ENCODE data around the gene KIAA1671.
A peak's percentile ranks its signal among the peaks of the same experiment; 100 is the strongest.

Gene KIAA1671

DNA sequence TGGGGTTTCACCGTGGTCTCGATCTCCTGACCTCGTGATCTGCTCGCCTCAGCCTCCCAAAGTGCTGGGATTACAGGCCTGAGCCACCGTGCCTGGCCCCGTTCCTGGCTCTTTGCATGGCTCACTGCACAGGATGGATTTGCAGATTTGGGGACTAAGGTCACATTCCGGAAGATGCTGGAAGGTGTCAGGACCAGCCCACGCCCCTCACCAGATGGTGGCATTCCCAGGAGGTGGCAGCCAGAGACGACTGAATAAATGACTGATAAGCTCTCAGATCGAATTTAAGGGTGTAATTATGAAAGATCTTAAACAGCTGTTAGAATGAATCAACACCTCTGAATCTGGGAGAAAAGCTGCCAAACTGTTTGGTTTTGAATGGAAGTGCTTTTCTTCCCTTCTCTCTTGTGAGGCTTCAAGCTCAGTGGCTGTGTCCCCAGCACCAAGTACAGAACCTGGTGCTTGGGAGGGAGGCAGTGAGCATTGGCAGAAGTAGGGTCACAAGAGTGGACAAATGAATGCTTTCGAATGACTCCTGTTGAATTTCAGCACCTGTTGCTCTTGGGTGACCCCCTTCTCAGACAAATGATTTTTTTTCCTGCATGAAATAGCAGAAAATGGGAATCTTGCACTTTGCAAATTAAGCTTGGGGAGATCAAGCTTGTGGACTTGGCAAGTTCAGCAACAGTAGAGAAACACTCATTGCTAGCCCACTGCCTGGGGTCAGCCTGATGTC is 69.6 kb downstream of the KIAA1671 start:
- Histone ChIP-seq H3K9me3 (no peaks in the 10 kb centered on the region), H3K36me3 (replicated peaks) (no peaks in the 10 kb centered on the region), H3K4me3 (no peak overlapping the region), H3K4me1 (peaks cover 14% of the 10 kb centered on the region), H3K27me3 (ENCODE audit: low read depth) (no peaks in the 10 kb centered on the region)
- in situ Hi-C loops (cut with MboI; ENCODE audit: low sequenced_read_pairs) = no loop called here
- DNase-seq (ENCODE audit: low spot score in 2 of 2) = no peak

DNA sequence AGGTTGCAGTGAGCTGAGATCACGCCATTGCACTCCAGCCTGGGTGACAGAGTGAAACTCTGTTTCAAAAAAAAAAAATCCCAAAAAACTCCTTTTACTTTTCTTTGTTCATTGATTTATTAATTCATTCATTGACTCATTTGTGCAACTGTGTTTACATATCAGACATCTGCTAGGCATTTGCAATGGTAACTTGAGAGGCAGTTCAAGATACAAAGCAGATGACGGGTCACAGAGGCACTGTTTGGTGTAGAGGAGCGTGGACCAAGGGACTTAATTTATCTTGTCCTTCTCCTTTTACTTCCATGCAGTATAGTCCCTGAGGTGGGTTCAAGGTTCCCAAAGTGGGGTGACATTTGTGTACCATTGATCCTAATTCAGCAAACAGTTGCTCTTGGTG is 71.4 kb downstream of the KIAA1671 start:
- Histone ChIP-seq H3K4me3 (no peak overlapping the region), H3K36me3 (replicated peaks) (peaks cover 3% of the 10 kb centered on the region; the same call in 1 of the 2 replicates), H3K9me3 (no peaks in the 10 kb centered on the region), H3K27me3 (ENCODE audit: low read depth) (no peaks in the 10 kb centered on the region), H3K4me1 (peaks cover 14% of the 10 kb centered on the region)
- DNase-seq (ENCODE audit: low spot score in 2 of 2) = no peak
- in situ Hi-C loops (cut with MboI; ENCODE audit: low sequenced_read_pairs) = no loop called here

DNA sequence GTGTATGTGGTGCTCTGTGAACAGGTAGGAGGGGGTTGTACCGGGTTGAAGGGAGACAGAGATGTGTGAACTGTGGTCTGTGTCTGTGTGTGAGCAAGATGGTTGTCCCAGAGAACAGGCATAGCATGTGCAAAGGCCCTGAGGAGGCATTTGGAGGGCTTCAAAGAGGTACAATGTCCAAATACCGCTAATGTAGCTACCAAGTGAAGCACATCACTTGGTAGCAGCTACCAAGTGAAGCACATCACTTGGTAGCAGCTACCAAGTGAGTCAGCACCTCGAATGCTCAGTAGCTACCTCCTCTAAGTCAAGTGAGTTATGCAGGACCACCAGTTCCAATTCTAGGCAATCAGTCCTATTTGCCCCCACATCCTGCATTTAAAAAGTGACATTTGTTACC is 72.4 kb downstream of the KIAA1671 start:
- peaks cover 10% of the 10 kb centered on the region for H3K4me1 ChIP-seq
- H3K9me3 ChIP-seq = no peaks in the 10 kb centered on the region
- in situ Hi-C loops (cut with MboI; ENCODE audit: low sequenced_read_pairs) = loop anchor here (5.0 kb wide), 1 partner anchor 73 kb away; the partner anchor contains the start of gene KIAA1671
- no peaks in the 10 kb centered on the region for H3K27me3 ChIP-seq (ENCODE audit: low read depth)
- H3K36me3 ChIP-seq (replicated peaks) = peaks cover 3% of the 10 kb centered on the region; the same call in 1 of the 2 replicates
- no peak overlapping the region for H3K4me3 ChIP-seq
- no peak for DNase-seq (ENCODE audit: low spot score in 2 of 2)

DNA sequence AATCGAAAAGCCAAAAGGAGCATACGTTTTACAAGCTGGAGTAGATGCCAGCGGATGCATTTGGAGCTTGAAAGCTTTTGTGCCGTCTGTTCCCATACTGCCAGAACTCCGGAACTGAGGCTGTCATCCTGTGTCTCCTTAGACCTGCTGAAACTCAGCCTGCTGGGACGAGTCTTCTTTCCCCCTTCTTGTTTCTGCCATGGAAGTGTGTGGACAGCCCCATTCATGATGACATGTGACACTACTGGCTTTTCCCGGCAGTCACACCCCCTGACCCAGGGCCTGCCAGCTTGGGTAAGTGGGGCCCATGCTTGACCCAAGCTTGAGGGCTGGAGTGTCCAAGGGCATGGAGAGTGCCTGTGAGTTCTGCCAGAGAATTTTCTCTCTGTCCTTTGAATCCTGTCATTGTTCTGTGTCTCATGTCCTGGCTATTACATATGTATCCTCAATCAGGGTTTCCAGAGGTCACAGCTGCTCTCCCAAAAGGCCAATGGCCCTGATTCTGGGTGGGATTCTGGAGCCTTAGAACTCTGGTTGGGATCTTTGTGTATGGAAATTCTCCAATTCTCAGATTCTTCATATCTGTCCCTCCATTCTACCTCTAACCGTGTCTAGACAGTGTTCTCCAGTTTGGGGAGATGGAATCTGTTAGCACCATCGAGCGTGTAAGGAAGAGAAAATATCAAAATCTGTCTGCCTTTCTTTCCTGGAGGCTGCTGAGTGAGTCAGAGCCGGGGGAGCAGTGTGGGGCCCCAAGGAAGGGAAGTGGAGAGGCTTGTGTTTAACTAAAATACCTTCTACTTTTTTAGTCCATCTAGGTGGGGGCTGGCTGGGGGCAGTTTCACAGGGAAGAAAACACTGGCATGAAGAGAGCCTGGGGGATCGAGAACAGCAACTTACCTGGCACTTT is 73.2 kb downstream of the KIAA1671 start:
- in situ Hi-C loops (cut with MboI; ENCODE audit: low sequenced_read_pairs) = loop anchor here (5.0 kb wide), 1 partner anchor 73 kb away; the partner anchor contains the start of gene KIAA1671
- peaks cover 10% of the 10 kb centered on the region for H3K4me1 ChIP-seq

DNA sequence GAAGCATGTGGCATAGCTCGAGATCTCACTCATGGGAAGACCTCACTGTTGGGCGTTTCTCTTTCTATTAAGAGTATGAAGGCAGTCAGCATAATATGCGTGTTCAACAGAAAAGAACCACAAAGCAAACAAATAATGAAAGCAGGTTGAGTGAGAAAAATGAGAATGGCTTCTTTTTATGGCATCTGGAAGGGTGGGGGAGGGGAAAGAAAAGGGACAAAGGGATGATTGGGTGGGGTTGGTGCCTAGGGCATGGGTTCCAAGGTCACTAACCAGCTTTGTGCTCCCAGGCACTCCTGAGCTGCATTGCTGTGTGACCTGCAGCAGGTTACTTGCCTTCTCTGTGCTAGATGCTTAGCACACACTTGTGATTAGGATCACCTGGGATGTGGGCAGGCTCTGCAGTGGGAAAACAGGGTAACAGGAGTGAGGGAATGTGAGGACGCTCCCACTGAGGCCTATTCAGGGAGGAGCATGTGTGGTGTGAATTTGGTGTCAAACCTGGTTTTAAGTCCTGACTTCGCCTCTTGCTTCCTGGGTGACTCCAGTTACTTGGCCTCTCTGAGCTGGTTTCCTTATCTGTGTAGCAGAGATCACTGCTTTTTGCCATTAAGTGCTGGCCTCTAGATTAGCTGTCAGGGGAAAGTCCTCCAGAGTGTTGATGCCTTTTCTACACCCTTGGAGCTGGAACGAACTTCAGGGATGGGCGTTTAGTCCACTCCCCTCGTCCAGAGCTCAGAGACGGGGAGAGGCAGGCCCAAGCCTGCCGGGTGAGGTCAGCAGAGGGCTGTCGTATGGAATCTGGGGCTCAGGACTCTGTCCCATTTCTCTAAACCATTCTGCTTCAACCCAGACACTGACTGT is 74.8 kb downstream of the KIAA1671 start:
- in situ Hi-C loops (cut with MboI; ENCODE audit: low sequenced_read_pairs) = loop anchor here (5.0 kb wide), 1 partner anchor 75 kb away; the partner anchor contains the start of gene KIAA1671
- peak; percentile 31 to 52 for DNase-seq (ENCODE audit: low spot score in 2 of 2)

More for the DNA sequence above, 73.2 kb downstream of the KIAA1671 start:
- no peaks in the 10 kb centered on the region for H3K27me3 ChIP-seq (ENCODE audit: low read depth)
- H3K36me3 ChIP-seq (replicated peaks) = peaks cover 3% of the 10 kb centered on the region; the same call in 1 of the 2 replicates
- H3K4me3 ChIP-seq = no peak overlapping the region
- no peaks in the 10 kb centered on the region for H3K9me3 ChIP-seq
- no peak for DNase-seq (ENCODE audit: low spot score in 2 of 2)

DNA sequence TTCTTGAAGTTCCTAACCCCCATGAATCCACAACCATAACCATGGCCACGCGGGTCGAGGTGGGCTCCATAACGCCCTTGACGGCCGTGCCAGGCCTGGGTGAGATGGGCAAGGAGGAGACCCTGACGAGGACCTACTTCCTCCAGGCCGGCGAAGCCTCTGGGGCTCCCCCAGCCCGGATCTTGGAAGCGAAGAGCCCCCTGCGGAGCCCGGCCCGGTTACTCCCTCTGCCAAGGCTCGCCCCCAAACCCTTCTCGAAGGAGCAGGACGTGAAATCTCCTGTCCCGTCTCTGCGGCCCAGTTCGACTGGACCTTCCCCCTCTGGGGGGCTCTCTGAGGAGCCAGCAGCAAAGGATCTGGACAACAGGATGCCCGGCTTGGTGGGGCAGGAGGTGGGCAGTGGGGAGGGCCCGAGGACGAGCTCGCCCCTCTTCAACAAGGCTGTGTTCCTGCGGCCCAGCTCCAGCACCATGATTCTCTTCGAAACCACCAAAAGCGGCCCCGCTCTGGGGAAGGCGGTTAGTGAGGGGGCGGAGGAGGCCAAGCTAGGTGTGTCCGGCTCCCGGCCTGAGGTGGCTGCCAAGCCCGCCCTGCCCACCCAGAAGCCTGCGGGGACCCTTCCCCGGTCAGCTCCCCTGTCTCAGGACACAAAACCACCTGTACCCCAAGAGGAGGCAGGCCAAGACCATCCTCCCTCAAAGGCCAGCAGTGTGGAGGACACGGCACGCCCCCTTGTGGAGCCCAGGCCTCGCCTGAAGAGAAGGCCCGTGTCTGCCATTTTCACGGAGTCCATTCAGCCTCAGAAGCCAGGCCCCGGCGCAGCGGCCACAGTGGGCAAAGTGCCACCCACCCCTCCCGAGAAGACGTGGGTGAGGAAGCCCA is 75.7 kb downstream of the KIAA1671 start:
- in situ Hi-C loops (cut with MboI; ENCODE audit: low sequenced_read_pairs) = loop anchor here (5.0 kb wide), 1 partner anchor 76 kb away; the partner anchor contains the start of gene KIAA1671
- Histone ChIP-seq H3K36me3 (replicated peaks) (peaks cover 7% of the 10 kb centered on the region), H3K9me3 (no peaks in the 10 kb centered on the region), H3K27me3 (ENCODE audit: low read depth) (no peaks in the 10 kb centered on the region), H3K4me3 (no peak overlapping the region), H3K4me1 (peaks cover 10% of the 10 kb centered on the region)
- peak in 1 of 2 experiments; percentile 61 for DNase-seq (ENCODE audit: low spot score in 2 of 2)

More for the DNA sequence above, 74.8 kb downstream of the KIAA1671 start:
- peaks cover 10% of the 10 kb centered on the region for H3K4me1 ChIP-seq
- peaks cover 3% of the 10 kb centered on the region; the same call in 1 of the 2 replicates for H3K36me3 ChIP-seq (replicated peaks)
- H3K9me3 ChIP-seq = no peaks in the 10 kb centered on the region
- no peak overlapping the region for H3K4me3 ChIP-seq
- no peaks in the 10 kb centered on the region for H3K27me3 ChIP-seq (ENCODE audit: low read depth)

DNA sequence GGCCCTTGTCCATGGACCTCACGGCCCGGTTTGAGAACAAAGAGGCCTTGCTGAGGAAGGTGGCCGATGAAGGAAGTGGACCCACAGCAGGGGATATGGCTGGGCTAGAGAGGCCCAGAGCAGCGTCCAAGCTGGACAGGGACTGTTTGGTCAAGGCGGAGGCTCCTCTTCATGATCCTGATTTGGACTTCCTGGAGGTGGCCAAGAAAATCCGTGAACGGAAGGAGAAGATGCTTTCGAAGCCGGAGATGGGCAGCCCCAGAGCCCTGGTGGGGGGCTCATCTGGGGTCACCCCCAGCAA is 76.3 kb downstream of the KIAA1671 start:
- no peak overlapping the region for H3K4me3 ChIP-seq
- peaks cover 7% of the 10 kb centered on the region for H3K36me3 ChIP-seq (replicated peaks)
- H3K27me3 ChIP-seq (ENCODE audit: low read depth) = no peaks in the 10 kb centered on the region
- H3K9me3 ChIP-seq = no peaks in the 10 kb centered on the region
- DNase-seq (ENCODE audit: low spot score in 2 of 2) = no peak
- peaks cover 10% of the 10 kb centered on the region for H3K4me1 ChIP-seq
- in situ Hi-C loops (cut with MboI; ENCODE audit: low sequenced_read_pairs) = loop anchor here (5.0 kb wide), 1 partner anchor 76 kb away; the partner anchor contains the start of gene KIAA1671

DNA sequence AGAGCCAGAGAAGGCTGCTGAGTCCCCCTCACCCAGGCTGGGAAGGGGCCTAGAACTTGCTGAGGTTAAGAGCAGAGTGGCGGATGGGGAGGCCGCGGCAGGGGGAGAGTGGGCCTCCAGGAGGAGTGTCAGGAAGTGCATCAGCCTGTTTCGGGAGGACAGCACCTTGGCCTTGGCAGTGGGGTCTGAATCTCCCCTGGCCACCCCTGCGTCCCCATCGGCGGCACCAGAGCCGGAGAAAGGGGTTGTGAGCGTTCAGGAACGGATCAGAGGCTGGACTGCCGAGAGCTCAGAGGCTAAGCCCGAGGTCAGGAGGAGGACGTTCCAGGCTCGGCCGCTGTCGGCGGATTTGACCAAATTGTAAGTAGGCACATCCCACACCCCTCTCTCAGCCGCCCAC is 76.7 kb downstream of the KIAA1671 start:
- peaks cover 7% of the 10 kb centered on the region for H3K36me3 ChIP-seq (replicated peaks)
- H3K4me3 ChIP-seq = no peak overlapping the region
- peaks cover 10% of the 10 kb centered on the region for H3K4me1 ChIP-seq
- in situ Hi-C loops (cut with MboI; ENCODE audit: low sequenced_read_pairs) = loop anchor here (5.0 kb wide), 1 partner anchor 77 kb away; the partner anchor contains the start of gene KIAA1671
- no peaks in the 10 kb centered on the region for H3K9me3 ChIP-seq
- no peak for DNase-seq (ENCODE audit: low spot score in 2 of 2)
- no peaks in the 10 kb centered on the region for H3K27me3 ChIP-seq (ENCODE audit: low read depth)

DNA sequence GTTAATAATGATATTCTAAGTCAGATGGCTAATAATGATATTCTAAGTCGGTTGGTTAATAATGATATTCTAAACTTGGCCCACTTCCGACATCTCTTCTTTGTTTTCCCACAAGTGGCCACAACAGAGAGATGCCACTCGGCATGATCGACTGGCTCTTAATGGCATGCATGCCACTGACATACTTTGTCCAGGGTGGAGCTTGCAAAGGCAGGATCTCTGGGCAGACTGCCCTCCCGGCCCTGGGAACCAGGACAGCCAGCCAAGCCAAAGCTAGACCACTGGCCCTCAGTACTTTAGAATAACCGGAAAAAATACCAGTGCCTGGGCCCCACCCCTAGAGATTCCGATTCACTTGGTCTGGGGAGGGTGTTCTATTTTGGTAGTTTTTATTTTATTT is 78.1 kb downstream of the KIAA1671 start:
- in situ Hi-C loops (cut with MboI; ENCODE audit: low sequenced_read_pairs) = no loop called here
- no peak for DNase-seq (ENCODE audit: low spot score in 2 of 2)
- Histone ChIP-seq H3K27me3 (ENCODE audit: low read depth) (no peaks in the 10 kb centered on the region), H3K9me3 (no peaks in the 10 kb centered on the region), H3K36me3 (replicated peaks) (peaks cover 7% of the 10 kb centered on the region), H3K4me1 (peaks cover 10% of the 10 kb centered on the region), H3K4me3 (no peak overlapping the region)

DNA sequence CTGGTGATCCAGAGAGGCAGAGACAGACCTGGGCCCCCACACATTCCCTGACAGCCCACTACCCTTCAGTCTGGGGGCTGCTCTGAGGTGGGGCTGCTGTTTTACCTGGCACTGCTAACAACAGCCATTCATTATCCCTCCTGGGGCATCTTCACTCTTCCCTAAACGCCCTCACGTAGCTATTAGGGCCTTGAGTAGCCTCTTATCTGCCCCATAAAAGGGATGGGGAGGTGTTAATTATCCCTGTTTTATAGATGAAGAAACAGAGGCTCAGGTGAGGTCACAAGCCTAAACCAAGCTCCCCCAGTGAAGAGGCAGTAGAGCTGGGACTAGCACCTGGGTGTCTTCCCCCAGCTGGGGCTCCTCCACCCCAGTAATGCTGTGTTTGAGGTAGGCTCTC is 79.5 kb downstream of the KIAA1671 start:
- no peaks in the 10 kb centered on the region for H3K27me3 ChIP-seq (ENCODE audit: low read depth)
- no peak overlapping the region for H3K4me3 ChIP-seq
- peaks cover 7% of the 10 kb centered on the region for H3K36me3 ChIP-seq (replicated peaks)
- no peaks in the 10 kb centered on the region for H3K9me3 ChIP-seq
- no peak for DNase-seq (ENCODE audit: low spot score in 2 of 2)
- peaks cover 1% of the 10 kb centered on the region for H3K4me1 ChIP-seq
- in situ Hi-C loops (cut with MboI; ENCODE audit: low sequenced_read_pairs) = no loop called here

DNA sequence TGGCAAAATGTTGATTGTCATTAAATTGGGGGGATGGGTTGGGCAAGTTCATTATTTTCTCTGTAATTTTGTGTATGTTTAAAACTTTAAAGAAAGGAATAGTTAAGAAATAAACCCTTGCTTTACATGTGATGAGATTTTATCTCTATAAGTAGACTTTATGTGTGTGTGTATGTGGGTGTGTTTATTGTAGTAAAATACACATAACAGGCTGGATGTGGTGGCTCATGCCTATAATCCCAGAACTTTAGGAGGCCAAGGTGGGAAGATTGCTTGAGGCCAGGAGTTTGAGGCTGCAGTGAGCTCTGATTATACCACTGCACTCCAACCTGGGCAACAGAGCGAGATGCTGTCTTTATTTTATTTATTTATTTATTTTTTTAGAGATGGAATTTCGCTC is 83.2 kb downstream of the KIAA1671 start:
- in situ Hi-C loops (cut with MboI; ENCODE audit: low sequenced_read_pairs) = no loop called here
- H3K4me1 ChIP-seq = no peaks in the 10 kb centered on the region

DNA sequence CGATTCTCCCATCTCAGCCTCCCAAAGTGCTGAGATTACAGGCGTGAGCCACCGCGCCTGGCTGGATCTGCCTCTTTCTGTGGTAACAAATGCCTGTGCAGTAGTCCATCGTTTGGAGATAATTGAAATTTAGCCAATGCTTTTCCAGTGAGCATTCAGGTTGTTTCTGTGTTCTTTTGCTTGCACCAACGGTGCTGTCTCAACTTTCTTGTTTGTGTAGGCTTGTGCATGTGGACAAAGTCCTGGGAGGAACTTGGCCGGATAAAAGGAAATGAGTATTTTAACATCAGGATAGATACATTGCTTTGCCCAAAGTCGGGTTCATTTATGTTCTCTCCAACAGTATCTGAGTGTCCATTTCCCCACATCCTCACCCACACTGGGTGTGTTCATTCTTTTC is 85.7 kb downstream of the KIAA1671 start:
- H3K4me3 ChIP-seq = no peak overlapping the region
- H3K4me1 ChIP-seq = no peaks in the 10 kb centered on the region
- peaks cover 16% of the 10 kb centered on the region for H3K36me3 ChIP-seq (replicated peaks)
- H3K27me3 ChIP-seq (ENCODE audit: low read depth) = no peaks in the 10 kb centered on the region
- DNase-seq (ENCODE audit: low spot score in 2 of 2) = no peak
- in situ Hi-C loops (cut with MboI; ENCODE audit: low sequenced_read_pairs) = no loop called here
- no peaks in the 10 kb centered on the region for H3K9me3 ChIP-seq

More for the DNA sequence above, 83.2 kb downstream of the KIAA1671 start:
- no peaks in the 10 kb centered on the region for H3K27me3 ChIP-seq (ENCODE audit: low read depth)
- H3K4me3 ChIP-seq = no peak overlapping the region
- H3K36me3 ChIP-seq (replicated peaks) = peaks cover 12% of the 10 kb centered on the region
- no peaks in the 10 kb centered on the region for H3K9me3 ChIP-seq
- DNase-seq (ENCODE audit: low spot score in 2 of 2) = no peak

All from HAP-1 (cell line).